ENCODE results near the gene GAPDH.

Gene GAPDH

DNA sequence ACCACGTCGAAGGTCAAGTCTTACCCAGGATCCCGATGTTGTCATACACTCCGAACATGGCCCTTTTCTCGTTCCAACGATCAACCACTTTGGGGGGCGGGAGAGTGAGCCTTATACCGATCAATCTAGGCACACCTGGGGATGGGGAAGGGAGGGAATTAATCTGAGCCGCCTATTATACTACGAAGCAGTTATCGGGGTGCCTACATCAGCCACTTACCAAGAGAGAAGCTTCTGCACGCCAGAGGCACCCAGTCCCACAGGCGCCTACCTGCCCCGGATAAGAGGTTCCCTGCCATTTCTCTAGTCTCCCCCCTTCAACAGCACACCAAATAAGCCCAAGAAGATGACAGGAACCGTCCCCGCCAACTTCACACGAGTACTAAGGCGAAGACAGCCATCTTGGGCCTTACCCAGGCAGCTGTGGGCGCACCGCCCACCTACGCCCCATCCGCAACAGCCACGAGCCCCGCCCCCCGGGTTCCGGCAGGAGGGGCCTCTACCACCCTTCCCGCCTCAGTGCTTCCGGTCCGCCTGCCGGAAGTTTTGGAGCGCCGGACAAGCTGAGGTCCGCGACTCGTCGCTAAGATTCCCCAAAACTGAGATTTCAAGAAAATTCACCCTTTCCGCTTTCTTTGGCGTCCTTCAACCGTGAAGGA lies 41.4 kb upstream of the GAPDH start, which contains the start of gene MRPL51 (continued):
- no peak for TF ChIP-seq ZNF155 (tag by site-specific recombination; IDR thresholded peaks at IDR 0.05)
- TF ChIP-seq, protein P1, sequence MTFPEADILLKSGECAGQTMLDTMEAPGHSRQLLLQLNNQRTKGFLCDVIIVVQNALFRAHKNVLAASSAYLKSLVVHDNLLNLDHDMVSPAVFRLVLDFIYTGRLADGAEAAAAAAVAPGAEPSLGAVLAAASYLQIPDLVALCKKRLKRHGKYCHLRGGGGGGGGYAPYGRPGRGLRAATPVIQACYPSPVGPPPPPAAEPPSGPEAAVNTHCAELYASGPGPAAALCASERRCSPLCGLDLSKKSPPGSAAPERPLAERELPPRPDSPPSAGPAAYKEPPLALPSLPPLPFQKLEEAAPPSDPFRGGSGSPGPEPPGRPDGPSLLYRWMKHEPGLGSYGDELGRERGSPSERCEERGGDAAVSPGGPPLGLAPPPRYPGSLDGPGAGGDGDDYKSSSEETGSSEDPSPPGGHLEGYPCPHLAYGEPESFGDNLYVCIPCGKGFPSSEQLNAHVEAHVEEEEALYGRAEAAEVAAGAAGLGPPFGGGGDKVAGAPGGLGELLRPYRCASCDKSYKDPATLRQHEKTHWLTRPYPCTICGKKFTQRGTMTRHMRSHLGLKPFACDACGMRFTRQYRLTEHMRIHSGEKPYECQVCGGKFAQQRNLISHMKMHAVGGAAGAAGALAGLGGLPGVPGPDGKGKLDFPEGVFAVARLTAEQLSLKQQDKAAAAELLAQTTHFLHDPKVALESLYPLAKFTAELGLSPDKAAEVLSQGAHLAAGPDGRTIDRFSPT (tag by site-specific recombination; IDR thresholded peaks at IDR 0.05), result peak; percentile 98
- peak; percentile 98 for TF ChIP-seq SP3 (tag by site-specific recombination; IDR thresholded peaks at IDR 0.05)
- peak; percentile 90 for TF ChIP-seq YY1 (tag by site-specific recombination; IDR thresholded peaks at IDR 0.05)
- peak; percentile 86 for TF ChIP-seq KLF16 (tag by site-specific recombination; IDR thresholded peaks at IDR 0.05)
- 0 out of 2 replicates have a peak, but pooled peaks have one; percentile 14 for TF ChIP-seq ZSCAN23 (tag by site-specific recombination; IDR thresholded peaks at IDR 0.05)
- TF ChIP-seq ZEB2 (tag by site-specific recombination; IDR thresholded peaks at IDR 0.05), result peak; percentile 34; the same call in 1 of the 2 replicates
- peak; percentile 95 for TF ChIP-seq SP2 (tag by site-specific recombination; IDR thresholded peaks at IDR 0.05)
- TF ChIP-seq, protein P2, sequence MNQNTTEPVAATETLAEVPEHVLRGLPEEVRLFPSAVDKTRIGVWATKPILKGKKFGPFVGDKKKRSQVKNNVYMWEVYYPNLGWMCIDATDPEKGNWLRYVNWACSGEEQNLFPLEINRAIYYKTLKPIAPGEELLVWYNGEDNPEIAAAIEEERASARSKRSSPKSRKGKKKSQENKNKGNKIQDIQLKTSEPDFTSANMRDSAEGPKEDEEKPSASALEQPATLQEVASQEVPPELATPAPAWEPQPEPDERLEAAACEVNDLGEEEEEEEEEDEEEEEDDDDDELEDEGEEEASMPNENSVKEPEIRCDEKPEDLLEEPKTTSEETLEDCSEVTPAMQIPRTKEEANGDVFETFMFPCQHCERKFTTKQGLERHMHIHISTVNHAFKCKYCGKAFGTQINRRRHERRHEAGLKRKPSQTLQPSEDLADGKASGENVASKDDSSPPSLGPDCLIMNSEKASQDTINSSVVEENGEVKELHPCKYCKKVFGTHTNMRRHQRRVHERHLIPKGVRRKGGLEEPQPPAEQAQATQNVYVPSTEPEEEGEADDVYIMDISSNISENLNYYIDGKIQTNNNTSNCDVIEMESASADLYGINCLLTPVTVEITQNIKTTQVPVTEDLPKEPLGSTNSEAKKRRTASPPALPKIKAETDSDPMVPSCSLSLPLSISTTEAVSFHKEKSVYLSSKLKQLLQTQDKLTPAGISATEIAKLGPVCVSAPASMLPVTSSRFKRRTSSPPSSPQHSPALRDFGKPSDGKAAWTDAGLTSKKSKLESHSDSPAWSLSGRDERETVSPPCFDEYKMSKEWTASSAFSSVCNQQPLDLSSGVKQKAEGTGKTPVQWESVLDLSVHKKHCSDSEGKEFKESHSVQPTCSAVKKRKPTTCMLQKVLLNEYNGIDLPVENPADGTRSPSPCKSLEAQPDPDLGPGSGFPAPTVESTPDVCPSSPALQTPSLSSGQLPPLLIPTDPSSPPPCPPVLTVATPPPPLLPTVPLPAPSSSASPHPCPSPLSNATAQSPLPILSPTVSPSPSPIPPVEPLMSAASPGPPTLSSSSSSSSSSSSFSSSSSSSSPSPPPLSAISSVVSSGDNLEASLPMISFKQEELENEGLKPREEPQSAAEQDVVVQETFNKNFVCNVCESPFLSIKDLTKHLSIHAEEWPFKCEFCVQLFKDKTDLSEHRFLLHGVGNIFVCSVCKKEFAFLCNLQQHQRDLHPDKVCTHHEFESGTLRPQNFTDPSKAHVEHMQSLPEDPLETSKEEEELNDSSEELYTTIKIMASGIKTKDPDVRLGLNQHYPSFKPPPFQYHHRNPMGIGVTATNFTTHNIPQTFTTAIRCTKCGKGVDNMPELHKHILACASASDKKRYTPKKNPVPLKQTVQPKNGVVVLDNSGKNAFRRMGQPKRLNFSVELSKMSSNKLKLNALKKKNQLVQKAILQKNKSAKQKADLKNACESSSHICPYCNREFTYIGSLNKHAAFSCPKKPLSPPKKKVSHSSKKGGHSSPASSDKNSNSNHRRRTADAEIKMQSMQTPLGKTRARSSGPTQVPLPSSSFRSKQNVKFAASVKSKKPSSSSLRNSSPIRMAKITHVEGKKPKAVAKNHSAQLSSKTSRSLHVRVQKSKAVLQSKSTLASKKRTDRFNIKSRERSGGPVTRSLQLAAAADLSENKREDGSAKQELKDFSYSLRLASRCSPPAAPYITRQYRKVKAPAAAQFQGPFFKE (tag by site-specific recombination; IDR thresholded peaks at IDR 0.05; ENCODE audit: borderline replicate concordance), result peak; percentile 46; the same call in 1 of the 2 replicates
- peak; percentile 55; the same call in 1 of the 2 replicates for TF ChIP-seq ZNF24 (tag by site-specific recombination; IDR thresholded peaks at IDR 0.05)
- TF ChIP-seq ZNF830 (tag by site-specific recombination; IDR thresholded peaks at IDR 0.05; ENCODE audit: low read depth), result no peak
- peak; percentile 99 for TF ChIP-seq KLF8 (tag by site-specific recombination; IDR thresholded peaks at IDR 0.05)
- no peak for TF ChIP-seq ZNF677 (tag by site-specific recombination; IDR thresholded peaks at IDR 0.05)
- TF ChIP-seq ZNF549 (tag by site-specific recombination; IDR thresholded peaks at IDR 0.05), result no peak
- TF ChIP-seq ZNF416 (tag by site-specific recombination; IDR thresholded peaks at IDR 0.05), result no peak
- TF ChIP-seq, protein P3, sequence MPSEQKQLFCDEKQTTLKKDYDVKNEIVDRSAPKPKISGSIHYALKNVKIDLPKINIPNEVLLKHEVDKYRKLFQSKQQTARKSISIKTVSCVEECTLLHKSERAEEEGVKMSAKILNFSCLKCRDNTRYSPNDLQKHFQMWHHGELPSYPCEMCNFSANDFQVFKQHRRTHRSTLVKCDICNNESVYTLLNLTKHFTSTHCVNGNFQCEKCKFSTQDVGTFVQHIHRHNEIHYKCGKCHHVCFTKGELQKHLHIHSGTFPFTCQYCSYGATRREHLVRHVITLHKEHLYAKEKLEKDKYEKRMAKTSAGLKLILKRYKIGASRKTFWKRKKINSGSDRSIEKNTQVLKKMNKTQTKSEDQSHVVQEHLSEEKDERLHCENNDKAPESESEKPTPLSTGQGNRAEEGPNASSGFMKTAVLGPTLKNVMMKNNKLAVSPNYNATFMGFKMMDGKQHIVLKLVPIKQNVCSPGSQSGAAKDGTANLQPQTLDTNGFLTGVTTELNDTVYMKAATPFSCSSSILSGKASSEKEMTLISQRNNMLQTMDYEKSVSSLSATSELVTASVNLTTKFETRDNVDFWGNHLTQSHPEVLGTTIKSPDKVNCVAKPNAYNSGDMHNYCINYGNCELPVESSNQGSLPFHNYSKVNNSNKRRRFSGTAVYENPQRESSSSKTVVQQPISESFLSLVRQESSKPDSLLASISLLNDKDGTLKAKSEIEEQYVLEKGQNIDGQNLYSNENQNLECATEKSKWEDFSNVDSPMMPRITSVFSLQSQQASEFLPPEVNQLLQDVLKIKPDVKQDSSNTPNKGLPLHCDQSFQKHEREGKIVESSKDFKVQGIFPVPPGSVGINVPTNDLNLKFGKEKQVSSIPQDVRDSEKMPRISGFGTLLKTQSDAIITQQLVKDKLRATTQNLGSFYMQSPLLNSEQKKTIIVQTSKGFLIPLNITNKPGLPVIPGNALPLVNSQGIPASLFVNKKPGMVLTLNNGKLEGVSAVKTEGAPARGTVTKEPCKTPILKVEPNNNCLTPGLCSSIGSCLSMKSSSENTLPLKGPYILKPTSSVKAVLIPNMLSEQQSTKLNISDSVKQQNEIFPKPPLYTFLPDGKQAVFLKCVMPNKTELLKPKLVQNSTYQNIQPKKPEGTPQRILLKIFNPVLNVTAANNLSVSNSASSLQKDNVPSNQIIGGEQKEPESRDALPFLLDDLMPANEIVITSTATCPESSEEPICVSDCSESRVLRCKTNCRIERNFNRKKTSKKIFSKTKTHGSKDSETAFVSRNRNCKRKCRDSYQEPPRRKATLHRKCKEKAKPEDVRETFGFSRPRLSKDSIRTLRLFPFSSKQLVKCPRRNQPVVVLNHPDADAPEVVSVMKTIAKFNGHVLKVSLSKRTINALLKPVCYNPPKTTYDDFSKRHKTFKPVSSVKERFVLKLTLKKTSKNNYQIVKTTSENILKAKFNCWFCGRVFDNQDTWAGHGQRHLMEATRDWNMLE (tag by site-specific recombination; conservative IDR thresholded peaks at IDR 0.05; ENCODE audit: low read depth), result peak; percentile 63
- peak; percentile 30; the same call in 1 of the 2 replicates for TF ChIP-seq GLIS1 (tag by site-specific recombination; IDR thresholded peaks at IDR 0.05)
- TF ChIP-seq TRIM28 (IDR thresholded peaks at IDR 0.05; ENCODE audit: borderline replicate concordance, low read length), result no peak
- peak; percentile 89 for TF ChIP-seq ZNF335 (tag by site-specific recombination; conservative IDR thresholded peaks at IDR 0.05)
- peak; percentile 78 for TF ChIP-seq KLF1 (tag by site-specific recombination; IDR thresholded peaks at IDR 0.05)
- peak; percentile 93 for TF ChIP-seq EGR2 (tag by site-specific recombination; IDR thresholded peaks at IDR 0.05; ENCODE audit: low read depth)
- TF ChIP-seq, protein P4, sequence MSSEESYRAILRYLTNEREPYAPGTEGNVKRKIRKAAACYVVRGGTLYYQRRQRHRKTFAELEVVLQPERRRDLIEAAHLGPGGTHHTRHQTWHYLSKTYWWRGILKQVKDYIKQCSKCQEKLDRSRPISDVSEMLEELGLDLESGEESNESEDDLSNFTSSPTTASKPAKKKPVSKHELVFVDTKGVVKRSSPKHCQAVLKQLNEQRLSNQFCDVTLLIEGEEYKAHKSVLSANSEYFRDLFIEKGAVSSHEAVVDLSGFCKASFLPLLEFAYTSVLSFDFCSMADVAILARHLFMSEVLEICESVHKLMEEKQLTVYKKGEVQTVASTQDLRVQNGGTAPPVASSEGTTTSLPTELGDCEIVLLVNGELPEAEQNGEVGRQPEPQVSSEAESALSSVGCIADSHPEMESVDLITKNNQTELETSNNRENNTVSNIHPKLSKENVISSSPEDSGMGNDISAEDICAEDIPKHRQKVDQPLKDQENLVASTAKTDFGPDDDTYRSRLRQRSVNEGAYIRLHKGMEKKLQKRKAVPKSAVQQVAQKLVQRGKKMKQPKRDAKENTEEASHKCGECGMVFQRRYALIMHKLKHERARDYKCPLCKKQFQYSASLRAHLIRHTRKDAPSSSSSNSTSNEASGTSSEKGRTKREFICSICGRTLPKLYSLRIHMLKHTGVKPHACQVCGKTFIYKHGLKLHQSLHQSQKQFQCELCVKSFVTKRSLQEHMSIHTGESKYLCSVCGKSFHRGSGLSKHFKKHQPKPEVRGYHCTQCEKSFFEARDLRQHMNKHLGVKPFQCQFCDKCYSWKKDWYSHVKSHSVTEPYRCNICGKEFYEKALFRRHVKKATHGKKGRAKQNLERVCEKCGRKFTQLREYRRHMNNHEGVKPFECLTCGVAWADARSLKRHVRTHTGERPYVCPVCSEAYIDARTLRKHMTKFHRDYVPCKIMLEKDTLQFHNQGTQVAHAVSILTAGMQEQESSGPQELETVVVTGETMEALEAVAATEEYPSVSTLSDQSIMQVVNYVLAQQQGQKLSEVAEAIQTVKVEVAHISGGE (tag by site-specific recombination; conservative IDR thresholded peaks at IDR 0.05; ENCODE audit: low read depth), result peak; percentile 98
- TF ChIP-seq, protein P5, sequence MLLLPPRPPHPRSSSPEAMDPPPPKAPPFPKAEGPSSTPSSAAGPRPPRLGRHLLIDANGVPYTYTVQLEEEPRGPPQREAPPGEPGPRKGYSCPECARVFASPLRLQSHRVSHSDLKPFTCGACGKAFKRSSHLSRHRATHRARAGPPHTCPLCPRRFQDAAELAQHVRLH (tag by site-specific recombination; IDR thresholded peaks at IDR 0.05), result peak; percentile 99
